ENCODE results near the gene SPDYE6. TPM values are rescaled to one million over a fixed set of nuclear protein-coding genes. Genes with fewer than 3 reads are reported as not detected.
"Not testable (repeated sequence)": the region's sequence is repeated elsewhere in the genome, so short reads cannot be mapped to it uniquely, and the experiment has no call there.

SPDYE6 gene, protein sequence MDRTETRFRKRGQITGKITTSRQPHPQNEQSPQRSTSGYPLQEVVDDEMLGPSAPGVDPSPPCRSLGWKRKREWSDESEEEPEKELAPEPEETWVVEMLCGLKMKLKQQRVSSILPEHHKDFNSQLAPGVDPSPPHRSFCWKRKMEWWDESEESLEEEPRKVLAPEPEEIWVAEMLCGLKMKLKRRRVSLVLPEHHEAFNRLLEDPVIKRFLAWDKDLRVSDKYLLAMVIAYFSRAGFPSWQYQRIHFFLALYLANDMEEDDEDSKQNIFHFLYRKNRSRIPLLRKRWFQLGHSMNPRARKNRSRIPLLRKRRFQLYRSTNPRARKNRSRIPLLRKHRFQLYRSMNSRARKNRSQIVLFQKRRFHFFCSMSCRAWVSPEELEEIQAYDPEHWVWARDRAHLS
- not detected for total RNA-seq (2013)
- polyA plus RNA-seq (under 1 TPM in 2 of 3 donors, not detected in 1; 0.12 to 0.29 TPM), polyA minus RNA-seq (not detected in 2 replicates), total RNA-seq (0 to 0.35 (median 0) reads per million in 11 experiments)

DNA sequence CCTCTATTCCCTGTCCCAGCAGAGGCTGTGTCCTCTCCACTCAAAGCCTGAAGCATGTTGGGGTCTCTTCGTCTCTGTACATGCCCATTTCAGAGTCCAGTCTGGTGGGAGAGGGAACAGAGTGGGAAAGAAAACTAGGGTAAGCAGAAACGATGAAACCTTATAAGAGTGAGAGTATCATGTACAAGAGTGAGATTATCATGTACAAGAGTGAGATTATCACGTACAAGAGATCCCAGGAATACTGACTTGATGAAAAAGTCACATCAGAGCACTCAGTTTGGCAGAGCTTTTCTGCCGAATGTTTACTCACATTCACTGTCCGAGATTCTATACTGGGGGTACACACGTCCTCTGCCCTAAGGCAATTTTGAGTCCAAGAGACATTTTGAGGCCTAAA lies at the start of gene SPDYE6:
SPDYE6 (minus strand) TSS at position 101 of the 400 bp plus-strand sequence. CDS start 421 bp downstream, outside the sequence.
- H3K27me3 Mint-ChIP-seq (ENCODE audit: low read depth in 3 of 3) = not testable (repeated sequence)

DNA sequence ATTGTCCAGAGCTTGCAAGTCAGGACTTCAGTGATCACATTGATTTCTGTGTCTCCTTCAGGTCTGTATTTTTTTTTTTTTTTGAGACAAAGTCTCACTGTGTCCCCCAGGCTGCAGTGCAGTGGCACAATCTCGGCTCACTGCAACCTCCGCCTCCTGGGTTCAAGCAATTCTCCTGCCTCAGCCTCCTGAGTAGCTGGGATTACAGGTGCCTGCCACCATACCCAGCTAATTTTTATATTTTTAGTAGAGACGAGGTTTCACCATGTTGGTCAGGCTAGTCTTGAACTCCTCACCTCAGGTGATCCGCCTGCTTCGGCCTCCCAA lies 48.6 kb upstream of the SPDYE6 start:
- H3K4me2 ChIP-seq (replicated peaks; ENCODE audit: extremely low read depth, low read length, poor library complexity, severe bottlenecking); H3K4me1 ChIP-seq (ENCODE audit: control insufficient read depth in 1 of 2, insufficient read depth in 2 of 2, low read length in 2 of 2); H3K4me1 Mint-ChIP-seq; H3K4me3 ChIP-seq (replicated peaks in 1 of 3; ENCODE audit: low read depth in 2 of 3, low read length in 3 of 3); H3K27ac Mint-ChIP-seq; H3K9me3 ChIP-seq (replicated peaks in 1 of 2; ENCODE audit: control insufficient read depth in 1 of 2, insufficient read depth in 1 of 2, low read length in 2 of 2); H3K4me3 Mint-ChIP-seq; H2AFZ ChIP-seq (ENCODE audit: insufficient read depth, low read depth, low read length, poor library complexity, severe bottlenecking); H3K9me3 Mint-ChIP-seq; intact Hi-C loops (cut with micrococcal nuclease); DNase-seq; H3K9ac ChIP-seq (ENCODE audit: insufficient read depth, low read length, poor library complexity, severe bottlenecking); H3K27me3 ChIP-seq (ENCODE audit: control insufficient read depth in 2 of 2, insufficient read depth in 2 of 2, low read length in 2 of 2); H3K27ac ChIP-seq (ENCODE audit: low read depth in 1 of 2, low read length in 2 of 2); H3K27me3 Mint-ChIP-seq (ENCODE audit: low read depth in 3 of 3); H3K79me2 ChIP-seq (ENCODE audit: insufficient read depth, low read length); H4K20me1 ChIP-seq (ENCODE audit: insufficient read depth, low read length): not testable (repeated sequence)
- H3K36me3 Mint-ChIP-seq = peaks cover 75 to 96% of the 10 kb centered on the region in 2 donors
- peaks cover 64 to 98% of the 10 kb centered on the region in 2 donors for H3K36me3 ChIP-seq (replicated peaks in 1 of 2; ENCODE audit: control insufficient read depth in 1 of 2, insufficient read depth in 2 of 2, low read length in 2 of 2)
- TF ChIP-seq, protein P1, sequence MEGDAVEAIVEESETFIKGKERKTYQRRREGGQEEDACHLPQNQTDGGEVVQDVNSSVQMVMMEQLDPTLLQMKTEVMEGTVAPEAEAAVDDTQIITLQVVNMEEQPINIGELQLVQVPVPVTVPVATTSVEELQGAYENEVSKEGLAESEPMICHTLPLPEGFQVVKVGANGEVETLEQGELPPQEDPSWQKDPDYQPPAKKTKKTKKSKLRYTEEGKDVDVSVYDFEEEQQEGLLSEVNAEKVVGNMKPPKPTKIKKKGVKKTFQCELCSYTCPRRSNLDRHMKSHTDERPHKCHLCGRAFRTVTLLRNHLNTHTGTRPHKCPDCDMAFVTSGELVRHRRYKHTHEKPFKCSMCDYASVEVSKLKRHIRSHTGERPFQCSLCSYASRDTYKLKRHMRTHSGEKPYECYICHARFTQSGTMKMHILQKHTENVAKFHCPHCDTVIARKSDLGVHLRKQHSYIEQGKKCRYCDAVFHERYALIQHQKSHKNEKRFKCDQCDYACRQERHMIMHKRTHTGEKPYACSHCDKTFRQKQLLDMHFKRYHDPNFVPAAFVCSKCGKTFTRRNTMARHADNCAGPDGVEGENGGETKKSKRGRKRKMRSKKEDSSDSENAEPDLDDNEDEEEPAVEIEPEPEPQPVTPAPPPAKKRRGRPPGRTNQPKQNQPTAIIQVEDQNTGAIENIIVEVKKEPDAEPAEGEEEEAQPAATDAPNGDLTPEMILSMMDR (IDR thresholded peaks at IDR 0.05) = peak; percentile 53
- 95% methylated on average over 3 of the region's 5 CpGs for WGBS (ENCODE audit: insufficient coverage)

More for the DNA sequence above, at the start of gene SPDYE6:
- H3K27ac ChIP-seq (ENCODE audit: low read depth in 1 of 2, low read length in 2 of 2); H3K36me3 ChIP-seq (replicated peaks in 1 of 2; ENCODE audit: control insufficient read depth in 1 of 2, insufficient read depth in 2 of 2, low read length in 2 of 2); H4K20me1 ChIP-seq (ENCODE audit: insufficient read depth, low read length); H3K9me3 Mint-ChIP-seq; H3K9ac ChIP-seq (ENCODE audit: insufficient read depth, low read length, poor library complexity, severe bottlenecking); H3K4me2 ChIP-seq (replicated peaks; ENCODE audit: extremely low read depth, low read length, poor library complexity, severe bottlenecking); H3K4me3 Mint-ChIP-seq; H3K27me3 ChIP-seq (ENCODE audit: control insufficient read depth in 2 of 2, insufficient read depth in 2 of 2, low read length in 2 of 2); DNase-seq; intact Hi-C loops (cut with micrococcal nuclease); H3K36me3 Mint-ChIP-seq; H3K27ac Mint-ChIP-seq; H3K4me1 Mint-ChIP-seq; H3K79me2 ChIP-seq (ENCODE audit: insufficient read depth, low read length); H2AFZ ChIP-seq (ENCODE audit: insufficient read depth, low read depth, low read length, poor library complexity, severe bottlenecking); H3K9me3 ChIP-seq (replicated peaks in 1 of 2; ENCODE audit: control insufficient read depth in 1 of 2, insufficient read depth in 1 of 2, low read length in 2 of 2); H3K4me1 ChIP-seq (ENCODE audit: control insufficient read depth in 1 of 2, insufficient read depth in 2 of 2, low read length in 2 of 2); H3K4me3 ChIP-seq (replicated peaks in 1 of 3; ENCODE audit: low read depth in 2 of 3, low read length in 3 of 3): not testable (repeated sequence)
- WGBS (ENCODE audit: insufficient coverage) = no CpG with 5 or more reads among the region's 6 CpGs
